IPS-18c (cell line): ENCODE measurements around the gene NIM1K.

ENCODE experiments used
- H3K4me3 ChIP-seq: 2 replicates; pipeline ENCODE4 v1.7.0; 2013; ENCODE audit warnings: low read depth, mild to moderate bottlenecking, low read length, moderate library complexity; ENCODE audit not compliant: insufficient read depth
- H3K9me3 ChIP-seq: one replicate; pipeline ENCODE4 v1.6.1; 2013; ENCODE audit warnings: mild to moderate bottlenecking, low read length, moderate library complexity; ENCODE audit not compliant: control insufficient read depth, insufficient read depth

The NIM1K gene

DNA sequence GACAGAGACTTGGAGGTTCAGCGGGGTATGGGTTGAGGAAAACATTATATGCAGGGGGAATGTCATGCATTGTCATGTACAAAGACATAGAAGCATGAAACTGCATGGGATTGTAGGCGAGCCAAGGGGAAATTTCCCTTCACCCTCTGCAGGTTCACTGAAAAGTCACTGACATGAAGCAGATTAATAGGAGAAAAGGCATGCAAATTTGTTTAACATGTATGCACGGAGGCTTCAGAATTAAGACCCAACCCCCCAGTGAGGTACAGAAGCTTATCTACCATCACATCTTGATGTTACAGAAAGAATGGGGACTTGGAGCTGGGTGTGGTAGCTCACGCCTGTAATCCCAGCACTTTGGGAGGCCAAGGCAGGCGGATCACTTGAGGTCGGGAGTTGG lies 18.5 kb downstream of the NIM1K start:
- no peaks in the 10 kb centered on the region for H3K9me3 ChIP-seq
- H3K4me3 ChIP-seq = no peak overlapping the region

DNA sequence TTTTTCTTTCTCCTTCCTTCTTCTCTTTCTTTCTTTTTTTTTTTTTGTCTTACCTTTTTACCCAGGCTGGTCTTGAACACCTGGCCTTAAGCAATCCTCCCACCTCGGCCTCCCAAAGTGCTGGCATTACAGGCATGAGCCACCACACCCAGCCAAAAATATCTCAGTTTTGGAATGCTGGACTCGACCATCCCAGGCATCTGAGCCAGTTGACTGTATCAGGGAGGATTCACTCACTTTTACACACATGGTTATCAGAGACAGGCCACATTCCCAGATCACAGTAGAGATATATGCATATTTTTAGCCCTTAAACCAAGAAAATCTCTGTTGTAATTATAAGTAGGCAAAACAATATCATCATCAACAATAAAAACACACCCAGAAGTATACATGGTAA lies 21.9 kb downstream of the NIM1K start:
- Histone ChIP-seq H3K9me3 (no peaks in the 10 kb centered on the region), H3K4me3 (no peak overlapping the region)

DNA sequence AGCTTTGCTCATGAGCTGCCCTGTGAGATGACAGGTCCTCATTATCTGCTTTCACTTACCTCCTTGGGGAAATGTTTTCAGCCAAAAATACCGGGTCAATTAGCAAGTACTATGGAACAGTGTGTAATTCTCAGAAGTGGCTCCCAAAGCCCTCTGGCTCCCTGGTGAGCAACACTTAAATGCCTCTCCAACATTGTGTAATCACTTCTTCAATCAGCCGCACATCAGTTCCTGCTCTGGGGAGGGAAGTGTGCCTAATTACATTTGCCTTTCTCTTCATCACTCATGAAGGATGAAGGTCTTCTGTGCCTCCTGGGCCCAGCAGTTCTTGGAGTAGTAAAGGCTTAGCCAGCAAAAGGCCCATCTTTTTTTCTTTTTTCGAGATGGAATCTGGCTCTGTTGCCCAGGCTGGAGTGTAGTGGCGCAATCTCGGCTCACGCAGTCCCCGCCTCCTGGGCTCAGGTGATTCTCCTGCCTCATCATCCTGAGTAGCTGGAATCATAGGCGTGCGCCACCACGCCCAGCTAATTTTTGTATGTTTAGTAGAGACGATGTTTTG lies 23.1 kb downstream of the NIM1K start:
- no peak overlapping the region for H3K4me3 ChIP-seq

DNA sequence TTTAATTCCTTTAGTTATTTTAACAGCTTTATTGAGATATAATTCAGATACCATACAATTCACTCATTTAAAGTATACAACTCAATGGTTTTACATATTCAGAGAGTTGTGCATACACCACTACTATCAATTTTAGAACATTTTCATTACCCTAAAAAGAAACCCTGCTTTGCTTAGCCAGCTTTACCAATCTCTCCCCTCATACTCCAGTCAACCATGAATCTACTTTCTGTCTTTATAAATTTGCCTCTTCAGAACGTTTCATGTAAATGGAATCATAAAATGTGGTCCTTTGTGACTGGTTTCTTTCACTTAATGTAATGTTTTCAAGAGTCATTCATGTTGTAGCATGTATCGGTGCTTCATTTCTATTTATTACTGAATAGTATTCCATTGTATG lies 24.9 kb downstream of the NIM1K start:
- Histone ChIP-seq H3K9me3 (no peaks in the 10 kb centered on the region), H3K4me3 (no peak overlapping the region)

More for the DNA sequence above, 23.1 kb downstream of the NIM1K start:
- no peaks in the 10 kb centered on the region for H3K9me3 ChIP-seq

DNA sequence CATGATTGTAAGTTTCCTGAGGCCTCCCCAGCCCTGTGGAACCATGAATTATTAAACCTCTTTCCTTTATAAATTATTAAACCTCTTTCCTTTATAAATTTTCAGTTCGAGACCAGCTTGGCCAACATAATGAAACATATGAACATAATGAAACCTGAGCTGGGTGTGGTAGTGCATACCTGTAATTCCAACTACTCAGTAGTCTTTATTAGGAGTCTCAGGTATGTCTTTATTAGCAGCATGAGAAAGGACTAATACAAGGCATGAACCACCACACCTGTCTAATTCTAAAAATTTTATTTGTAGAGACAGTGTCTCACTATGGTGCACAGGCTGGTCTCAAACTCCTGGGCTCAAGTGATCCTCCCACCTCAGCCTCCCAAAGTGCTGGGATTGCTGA lies 27.1 kb downstream of the NIM1K start:
- Histone ChIP-seq H3K4me3 (no peak overlapping the region), H3K9me3 (peaks cover 2% of the 10 kb centered on the region)

DNA sequence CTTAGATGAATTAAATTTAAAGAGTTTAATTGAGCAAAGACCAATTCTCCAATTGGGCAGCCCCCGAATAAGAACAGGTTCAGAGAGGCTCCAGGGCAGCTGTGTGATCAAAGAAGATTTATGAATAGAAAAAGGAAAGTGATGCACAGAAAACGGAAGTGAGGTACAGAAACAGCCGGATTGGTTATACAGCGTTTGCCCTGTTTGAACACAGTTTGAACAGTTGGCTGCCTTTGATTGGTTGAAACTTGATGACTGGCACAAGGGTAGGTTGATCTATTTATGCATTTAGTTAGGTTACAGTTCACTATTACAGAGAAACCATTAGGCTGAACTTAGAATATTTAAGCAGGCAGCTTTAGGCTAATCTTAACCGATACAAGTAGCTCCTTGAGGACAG lies 29.5 kb downstream of the NIM1K start:
- H3K9me3 ChIP-seq = peaks cover 2% of the 10 kb centered on the region
- no peak overlapping the region for H3K4me3 ChIP-seq

DNA sequence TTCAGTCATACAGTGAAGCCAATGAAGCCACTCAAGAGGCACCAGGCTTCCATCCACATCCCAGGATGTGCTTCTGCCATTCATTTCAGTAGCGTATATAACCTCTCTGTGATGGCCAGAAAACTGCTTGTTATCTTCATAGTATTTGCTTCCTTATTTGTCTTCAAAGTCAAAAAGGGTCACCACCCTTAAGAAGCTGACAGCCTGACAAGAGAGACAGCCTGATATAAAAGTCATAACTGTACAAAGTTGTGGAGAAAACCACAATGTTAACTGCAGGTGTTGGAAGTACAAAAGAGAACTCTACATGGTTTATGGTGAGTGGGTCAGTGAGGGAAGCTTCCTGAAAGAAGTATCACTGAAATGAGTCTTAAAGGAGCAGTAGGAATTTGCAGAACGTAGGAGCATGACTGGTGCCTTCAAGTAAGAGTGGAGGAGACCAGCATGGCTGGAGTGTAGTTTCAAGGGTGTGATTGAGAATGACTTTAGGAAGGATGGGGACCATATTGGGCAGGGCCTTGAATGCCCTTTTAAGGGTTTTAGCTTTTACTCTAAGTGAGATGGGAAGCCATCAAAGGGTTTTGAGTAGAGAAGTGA lies 33.7 kb downstream of the NIM1K start:
- no peak overlapping the region for H3K4me3 ChIP-seq
- peaks cover 2% of the 10 kb centered on the region for H3K9me3 ChIP-seq

DNA sequence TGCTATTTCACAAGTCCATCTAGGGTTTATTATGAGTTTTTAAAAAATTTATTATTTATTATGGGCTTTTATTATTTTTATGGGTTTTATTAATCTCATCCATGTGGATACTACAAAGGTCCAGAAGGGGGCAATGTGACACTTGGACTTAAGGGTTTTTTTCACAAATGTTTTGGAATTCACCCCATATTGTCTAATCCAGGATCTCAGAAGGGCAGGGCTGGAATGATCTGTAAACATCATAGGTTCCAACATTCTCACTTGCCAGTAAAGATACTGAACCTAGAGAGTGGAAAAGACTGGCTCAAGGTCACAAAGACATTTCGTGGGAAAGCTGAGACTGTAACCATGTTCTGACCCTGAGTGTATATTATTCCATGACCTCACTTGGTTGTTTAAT lies 35.6 kb downstream of the NIM1K start:
- H3K9me3 ChIP-seq = no peaks in the 10 kb centered on the region
- no peak overlapping the region for H3K4me3 ChIP-seq

DNA sequence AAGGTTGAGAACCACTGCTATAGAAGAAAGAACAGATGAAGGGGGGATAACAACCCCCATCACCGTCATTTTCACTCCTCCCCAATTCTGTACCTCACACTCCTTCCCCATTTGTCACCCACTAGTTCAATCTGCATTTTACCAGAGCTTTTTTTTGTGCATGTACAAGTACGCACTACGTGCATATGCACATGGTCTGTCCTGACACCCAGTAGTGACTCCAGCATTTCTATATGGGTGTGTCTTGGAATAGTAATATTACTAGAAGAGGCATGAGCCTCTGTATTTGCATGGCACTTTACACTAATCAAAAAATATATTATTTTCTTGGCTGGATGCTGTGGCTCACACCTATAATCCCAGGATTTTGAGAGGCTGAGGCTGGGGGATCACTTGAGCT lies 38.7 kb downstream of the NIM1K start:
- Histone ChIP-seq H3K4me3 (no peak overlapping the region), H3K9me3 (no peaks in the 10 kb centered on the region)

DNA sequence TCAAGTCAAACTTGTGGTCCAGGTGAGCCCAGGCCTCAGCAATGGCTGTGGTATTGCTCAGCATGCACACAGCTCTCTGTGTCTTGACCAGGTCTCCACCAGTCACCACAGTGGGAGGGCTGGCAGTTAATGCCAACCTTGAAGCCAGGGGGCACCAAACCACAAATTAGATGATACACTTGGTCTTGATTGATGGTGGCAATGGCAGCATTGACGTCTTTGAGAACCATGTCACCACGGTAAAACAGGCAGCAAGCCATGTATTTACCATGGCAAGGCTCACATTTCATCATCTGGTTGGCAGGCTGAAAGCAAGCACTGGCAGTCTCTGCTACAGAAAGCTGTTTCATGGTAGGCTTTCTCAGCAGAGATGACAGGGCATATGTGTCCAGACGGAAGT lies 40.0 kb downstream of the NIM1K start:
- Histone ChIP-seq H3K9me3 (no peaks in the 10 kb centered on the region), H3K4me3 (no peak overlapping the region)

DNA sequence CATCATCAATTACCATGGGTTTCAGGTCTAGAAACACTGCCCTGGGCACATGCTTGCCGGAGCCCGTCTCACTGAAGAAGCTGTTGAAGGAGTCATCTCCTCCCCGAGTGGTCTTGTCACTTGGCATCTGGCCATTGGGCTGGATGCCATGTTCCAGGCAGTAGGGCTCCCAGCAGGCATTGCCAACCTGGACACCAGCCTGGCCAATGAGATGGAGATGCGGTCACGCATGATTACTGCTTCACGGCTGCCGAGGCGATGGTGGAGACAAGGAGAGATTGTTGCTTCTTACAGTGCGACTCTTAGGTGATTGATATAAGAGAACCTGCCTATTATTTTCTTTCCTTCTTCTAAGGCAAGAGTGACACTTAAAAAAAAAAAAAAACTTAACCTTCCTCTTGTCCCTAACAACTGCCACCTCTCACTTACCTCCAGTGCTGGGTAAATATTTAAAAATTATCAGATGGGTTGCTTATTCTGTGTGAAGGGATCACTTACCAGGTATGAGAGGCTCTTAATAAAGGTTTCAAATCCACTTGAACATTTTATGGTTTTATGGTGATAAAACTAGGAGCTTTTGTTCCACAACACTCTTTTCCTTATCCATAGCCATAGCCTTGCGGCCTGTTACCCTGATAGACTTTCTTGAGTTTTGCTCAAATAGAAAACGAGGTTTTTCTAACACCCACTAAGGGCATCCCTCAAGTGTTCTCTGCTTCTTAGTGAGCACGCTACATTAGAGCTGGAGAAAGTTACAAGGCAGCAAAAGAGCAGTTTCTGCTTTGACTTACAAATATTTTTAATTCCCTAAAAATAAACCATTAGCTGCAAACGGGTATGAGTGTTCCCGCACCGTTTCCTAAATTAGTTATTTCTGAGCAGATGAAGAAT lies 41.2 kb downstream of the NIM1K start:
- no peak overlapping the region for H3K4me3 ChIP-seq
- no peaks in the 10 kb centered on the region for H3K9me3 ChIP-seq

DNA sequence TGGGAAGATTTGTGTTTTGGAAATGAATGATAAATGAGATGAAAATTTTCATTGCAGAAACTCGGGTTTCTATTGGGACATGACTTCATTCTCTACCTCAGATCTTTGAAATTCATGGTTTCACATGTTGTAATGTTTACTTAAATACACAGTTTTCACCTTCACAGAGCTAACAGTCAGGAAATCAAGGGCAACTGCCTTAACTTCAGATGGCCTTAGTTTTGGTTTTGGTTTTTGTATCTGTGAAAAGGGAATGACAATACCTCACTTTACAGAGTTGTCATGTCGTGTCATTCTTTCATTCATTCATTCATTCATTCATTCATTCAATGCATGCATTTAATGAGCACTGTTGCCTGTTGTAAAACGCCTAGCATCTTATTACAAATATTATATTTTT lies 41.9 kb downstream of the NIM1K start:
- no peaks in the 10 kb centered on the region for H3K9me3 ChIP-seq
- H3K4me3 ChIP-seq = no peak overlapping the region

DNA sequence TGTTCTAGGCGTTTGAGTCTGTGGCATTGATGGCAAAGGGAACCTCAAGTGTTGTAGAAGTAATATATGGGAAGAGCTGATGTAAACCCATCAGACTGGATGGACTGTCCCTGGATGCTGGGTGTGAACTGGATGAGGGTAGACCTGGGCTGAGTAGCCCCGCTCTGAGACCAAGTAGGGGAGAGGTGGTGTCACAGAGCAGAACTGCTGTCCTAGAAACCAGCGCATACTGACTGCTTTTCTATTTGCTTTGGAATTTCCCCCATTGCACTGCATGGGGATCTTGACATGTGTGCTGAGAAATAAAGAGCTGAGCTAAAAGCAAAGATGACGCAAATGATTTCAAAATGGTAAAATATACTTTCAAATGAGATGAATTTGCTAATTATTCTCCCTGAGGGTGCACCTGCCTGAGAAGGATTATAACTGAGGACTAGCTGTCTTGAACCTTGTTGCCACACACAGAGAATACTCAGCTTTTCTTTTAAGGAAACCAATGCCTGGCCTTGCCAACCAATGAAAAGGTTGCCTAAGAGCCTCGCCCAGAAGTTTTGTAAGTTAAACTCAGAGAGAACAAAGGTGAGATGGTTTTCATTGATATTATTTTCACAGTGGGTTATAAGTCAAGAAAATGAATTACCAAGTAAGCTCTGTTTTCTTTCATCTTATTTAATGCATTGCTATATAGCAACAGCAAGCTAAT lies 44.8 kb downstream of the NIM1K start:
- H3K4me3 ChIP-seq = no peak overlapping the region
- no peaks in the 10 kb centered on the region for H3K9me3 ChIP-seq

DNA sequence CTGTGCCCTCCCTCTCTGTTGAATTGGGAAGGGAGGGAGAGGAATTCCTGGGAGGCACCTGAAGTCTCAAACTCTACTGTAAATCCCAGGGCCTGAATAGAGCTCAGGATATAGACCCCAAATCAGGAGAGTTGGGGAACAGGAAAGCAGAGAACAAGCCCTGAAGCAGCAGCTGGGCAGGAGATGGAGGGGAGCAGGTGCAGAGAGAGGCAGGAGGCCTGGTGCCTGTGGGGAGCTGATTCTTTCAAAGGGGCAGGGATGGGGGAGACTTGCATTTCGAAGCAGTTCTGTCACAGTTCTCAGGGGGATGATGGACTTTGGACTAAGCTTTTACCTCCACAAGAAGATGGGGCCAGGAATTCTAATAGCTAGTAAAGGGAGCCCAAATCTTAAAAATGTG lies 50.2 kb downstream of the NIM1K start:
- Histone ChIP-seq H3K9me3 (no peaks in the 10 kb centered on the region), H3K4me3 (no peak overlapping the region)

DNA sequence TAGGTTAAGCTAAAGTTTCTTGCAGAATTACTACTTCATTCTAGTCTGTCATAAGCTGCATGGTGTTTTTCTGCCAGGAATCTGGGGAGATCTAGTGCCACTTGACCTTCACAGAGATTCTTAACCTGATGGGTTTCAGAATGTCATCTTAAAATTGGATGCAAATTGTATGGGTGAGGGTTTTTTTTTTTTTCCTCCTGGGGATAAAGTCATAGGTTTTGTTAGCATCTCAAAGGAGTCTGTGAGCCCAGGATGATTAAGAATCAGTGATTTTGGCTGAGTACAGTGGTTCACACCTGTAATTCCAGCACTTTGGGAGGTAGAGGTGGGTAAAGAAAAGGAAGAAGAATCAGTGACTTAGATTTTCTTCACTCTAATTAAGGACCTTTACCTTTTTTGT lies 51.2 kb downstream of the NIM1K start:
- Histone ChIP-seq H3K9me3 (no peaks in the 10 kb centered on the region), H3K4me3 (no peak overlapping the region)

DNA sequence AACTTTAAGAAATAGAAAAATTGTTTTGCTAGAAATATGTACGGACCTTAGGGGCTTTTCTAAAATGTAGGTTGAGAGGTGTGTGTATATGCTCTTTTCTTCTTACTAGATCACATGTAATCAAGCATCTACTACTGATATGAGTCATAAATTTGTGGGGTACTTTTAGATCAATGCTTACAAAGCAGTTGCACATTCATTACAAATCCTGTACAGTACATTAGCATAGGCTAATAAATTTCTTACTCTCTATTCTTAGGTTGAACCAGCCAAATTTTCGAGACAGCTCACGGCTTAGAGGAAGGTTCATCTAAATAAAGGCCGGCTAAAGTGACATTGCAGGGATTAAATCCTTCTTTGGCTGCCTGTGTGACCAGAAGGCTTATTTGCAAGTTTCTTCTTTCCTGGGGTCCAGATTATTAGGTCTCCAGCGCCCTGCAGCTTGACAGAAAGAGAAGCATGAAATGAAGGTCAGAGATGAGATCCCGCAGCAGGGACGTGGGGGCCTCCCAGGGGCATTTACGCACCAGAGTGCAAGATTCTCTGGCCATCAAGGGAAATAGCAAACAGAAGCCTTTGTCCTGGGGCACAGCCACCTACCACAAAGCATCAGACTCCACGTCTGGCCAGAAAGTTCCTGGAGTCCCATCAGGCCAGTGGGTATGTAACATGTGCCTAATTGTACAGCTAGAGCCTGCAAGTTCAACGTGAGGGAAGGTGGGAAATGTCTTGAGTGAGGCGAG lies 53.0 kb downstream of the NIM1K start:
- Histone ChIP-seq H3K4me3 (no peak overlapping the region), H3K9me3 (no peaks in the 10 kb centered on the region)

DNA sequence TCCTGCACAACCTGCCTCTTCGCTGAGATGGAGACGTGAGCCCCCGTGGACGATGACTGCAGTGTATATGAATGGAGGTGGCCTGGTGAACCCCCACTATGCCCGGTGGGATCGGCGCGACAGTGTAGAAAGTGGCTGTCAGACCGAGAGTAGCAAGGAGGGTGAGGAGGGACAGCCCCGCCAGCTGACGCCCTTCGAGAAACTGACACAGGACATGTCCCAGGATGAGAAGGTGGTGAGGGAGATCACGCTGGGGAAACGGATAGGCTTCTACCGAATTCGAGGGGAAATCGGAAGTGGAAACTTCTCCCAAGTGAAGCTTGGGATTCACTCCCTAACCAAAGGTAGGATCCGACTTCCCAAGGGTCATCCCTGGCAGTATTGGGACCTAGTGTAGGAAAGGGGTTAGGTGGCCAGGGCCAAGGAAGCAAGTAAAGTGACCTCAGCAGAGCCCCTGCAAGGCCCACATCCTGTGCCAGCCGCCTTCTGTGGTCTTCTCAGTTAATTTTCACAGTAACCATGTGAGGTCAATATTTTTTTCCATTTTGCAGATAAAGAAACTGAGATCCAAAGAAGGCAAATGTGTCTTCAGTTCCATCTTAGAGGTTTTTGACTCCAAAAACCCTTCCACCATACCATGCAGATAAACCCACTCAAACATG lies 53.8 kb downstream of the NIM1K start:
- no peak overlapping the region for H3K4me3 ChIP-seq
- H3K9me3 ChIP-seq = no peaks in the 10 kb centered on the region
